GM19351 (cell line): ENCODE data around the gene SDE2.
"Not testable (repeated sequence)": the region's sequence is repeated elsewhere in the genome, so short reads cannot be mapped to it uniquely, and the experiment has no call there.

ENCODE experiments used
- ATAC-seq: cut with Tn5 transposase; IDR thresholded peaks from one replicate; pipeline ENCODE4 v1.9.1; 2021; ENCODE audit warnings: mild to moderate bottlenecking, moderate library complexity; ENCODE audit not compliant: unreplicated experiment

Gene SDE2

DNA sequence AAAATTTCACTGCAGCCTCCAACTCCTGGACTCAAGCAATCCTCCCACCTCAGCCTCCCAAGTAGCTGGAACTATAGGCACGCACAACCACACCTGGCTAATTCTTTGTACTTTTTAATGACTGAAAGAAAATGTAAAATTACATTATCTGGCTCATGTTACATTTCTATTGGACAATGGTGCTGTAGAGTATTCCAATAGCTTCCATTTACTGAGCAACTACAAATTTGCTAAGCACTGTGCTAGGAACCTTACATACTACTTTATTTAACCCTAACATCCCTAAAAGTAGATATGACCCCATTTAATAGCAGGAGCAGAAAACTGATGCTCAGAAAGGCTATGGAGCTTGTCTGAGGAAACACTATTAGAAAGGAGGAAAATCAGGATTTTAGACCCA is 19.7 kb downstream of the SDE2 start:
- no peak for ATAC-seq

DNA sequence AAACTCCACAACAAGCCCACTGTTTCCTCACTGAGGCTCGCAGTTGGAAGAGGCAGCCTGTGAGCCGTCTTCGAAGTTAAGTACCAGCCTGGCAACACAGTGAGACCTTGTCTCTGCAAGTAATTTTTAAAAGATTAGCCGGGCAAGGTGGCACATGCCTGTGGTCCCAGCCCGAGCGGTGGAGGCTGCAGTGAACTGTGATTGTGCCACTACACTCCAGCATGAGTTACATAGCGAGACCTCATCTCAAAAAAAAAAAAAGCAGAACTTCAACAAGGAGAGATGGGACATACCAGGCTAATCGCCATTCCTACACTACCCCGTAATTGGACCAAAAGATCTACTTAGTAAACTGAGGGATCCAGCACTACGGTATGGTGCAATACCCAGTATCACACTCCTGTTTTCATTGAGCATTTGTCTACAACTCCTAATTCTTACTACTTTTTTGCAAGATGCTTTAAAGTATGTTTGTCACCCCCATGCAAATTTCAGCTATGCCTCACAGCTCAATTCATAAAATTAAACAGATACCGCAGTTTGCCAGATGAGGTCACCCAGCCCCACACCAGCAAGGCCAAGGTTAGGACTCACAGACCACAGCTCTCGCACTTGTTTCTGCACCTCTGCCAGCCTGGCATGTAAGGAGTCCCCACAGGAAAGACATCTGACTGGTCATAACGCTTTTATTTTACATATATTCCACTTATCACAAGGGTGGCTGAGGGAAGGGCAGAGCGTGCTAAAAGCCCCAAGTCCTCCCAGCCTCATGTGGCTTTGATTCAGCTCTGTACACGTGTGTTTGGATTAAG is 21.0 kb downstream of the SDE2 start:
- ATAC-seq, result peak; percentile 69

DNA sequence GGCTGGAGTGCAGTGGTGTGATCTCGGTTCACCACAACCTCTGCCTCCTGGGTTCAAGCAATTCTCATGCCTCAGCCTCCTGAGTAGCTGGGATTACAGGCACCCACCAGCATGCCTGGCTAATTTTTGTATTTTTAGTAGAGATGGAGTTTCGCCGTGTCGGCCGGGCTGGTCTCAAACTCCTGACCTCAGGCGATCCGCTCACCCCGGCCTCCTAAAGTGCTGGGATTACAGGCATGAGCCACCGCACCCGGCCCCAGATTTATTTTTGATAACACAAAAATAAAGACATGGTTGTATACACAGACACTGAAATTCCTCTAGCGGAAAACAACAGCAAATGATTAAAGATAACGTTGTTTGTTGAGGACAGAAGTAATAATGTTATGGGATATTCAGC is 24.0 kb downstream of the SDE2 start:
- ATAC-seq, result not testable (repeated sequence)

DNA sequence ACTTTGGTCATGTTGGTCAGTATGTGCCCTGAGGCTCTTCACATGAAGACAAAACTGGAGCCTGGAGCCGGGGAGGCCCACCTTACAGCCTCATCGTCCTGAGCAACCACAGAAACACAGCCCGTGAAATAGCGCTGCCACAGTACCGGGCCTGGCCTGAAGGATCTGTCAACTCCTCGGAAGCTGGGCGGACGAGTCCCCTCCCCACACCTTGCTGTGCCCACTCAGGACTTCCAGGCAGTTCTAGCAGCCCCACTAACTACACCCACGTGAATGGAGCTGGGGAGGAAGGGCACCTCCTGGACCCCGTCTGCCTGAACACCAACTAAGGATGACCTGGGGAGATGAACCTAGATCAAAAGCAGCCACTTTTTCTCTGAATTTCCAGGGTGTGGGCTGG is 24.7 kb downstream of the SDE2 start:
- ATAC-seq, result no peak

DNA sequence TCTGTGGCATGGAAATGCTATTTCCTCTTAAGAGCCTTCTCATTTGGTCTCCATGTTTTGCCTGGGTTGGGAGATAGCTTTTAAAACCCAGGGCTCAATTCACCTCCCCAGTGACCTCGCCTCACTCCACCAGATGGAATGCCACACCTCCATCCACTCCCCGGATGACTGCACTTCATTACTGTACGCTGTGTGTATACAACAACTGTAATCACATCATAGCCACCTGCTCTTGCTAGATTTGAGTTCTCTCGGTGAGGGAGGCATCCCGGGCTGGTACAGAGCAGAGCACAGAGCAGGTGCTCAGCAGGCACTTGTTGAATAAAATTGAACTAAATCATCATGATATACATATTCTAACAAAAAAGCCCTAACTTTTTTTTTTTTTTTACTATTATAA is 26.0 kb downstream of the SDE2 start:
- ATAC-seq, result no peak

DNA sequence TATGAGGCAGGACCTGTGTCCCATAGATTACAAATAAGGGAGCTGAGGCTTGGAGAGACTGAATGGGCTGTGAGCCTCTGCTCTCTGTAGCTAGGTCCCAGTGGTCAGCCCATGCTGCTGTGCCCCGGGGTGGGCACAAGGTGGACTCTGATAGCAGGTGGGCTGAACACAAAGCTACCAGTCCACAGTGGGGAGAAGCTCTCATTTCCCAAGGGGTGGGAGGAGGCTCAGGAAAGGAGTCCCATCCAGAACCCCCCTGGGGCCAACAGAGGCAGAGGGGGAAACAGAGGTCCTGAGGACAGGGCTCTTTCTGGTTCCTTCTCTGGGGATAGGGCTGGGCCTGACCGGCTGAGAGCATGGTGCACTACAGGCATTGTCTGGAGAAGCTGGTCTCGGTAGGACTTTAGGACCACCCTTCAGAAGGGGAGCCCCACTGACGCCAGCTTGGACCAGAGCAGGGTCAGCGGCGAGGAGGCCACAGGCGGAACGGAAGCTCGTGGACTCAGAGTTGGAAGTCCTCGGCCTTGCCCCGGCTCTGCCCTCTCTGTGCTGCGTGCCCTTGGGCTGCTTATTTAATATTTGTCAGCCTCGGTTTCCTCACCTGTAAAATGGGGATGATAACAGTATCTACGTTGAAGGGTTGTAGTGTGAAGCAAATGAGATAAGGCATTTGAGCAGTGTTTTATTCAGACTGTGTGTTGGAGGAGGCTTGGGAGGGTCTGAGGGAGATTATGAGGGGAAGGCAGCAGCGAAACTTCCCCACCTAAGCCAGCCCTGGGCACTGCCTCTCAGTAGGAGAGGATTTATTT is 26.6 kb downstream of the SDE2 start:
- no peak for ATAC-seq

DNA sequence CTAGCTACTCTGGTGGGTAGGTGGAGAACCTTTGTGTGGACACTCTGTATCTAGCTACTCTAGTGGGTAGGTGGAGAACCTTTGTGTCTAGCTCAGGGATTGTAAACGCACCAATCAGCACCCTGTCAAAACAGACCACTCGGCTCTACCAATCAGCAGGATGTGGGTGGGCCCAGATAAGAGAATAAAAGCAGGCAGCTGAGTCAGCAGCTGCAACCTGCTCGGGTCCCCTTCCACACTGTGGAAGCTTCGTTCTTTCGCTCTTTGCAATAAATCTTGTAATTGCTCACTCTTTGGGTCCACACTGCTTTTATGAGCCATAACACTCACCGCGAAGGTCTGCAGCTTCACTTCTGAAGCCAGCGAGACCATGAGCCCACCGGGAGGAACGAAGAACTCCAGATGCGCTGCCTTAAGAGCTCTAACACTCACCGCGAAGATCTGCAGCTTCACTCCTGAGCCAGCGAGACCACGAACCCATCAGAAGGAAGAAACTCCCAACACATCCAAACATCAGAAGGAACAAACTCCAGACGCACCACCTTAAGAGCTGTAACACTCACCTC is 28.5 kb downstream of the SDE2 start:
- ATAC-seq, result not testable (repeated sequence)

DNA sequence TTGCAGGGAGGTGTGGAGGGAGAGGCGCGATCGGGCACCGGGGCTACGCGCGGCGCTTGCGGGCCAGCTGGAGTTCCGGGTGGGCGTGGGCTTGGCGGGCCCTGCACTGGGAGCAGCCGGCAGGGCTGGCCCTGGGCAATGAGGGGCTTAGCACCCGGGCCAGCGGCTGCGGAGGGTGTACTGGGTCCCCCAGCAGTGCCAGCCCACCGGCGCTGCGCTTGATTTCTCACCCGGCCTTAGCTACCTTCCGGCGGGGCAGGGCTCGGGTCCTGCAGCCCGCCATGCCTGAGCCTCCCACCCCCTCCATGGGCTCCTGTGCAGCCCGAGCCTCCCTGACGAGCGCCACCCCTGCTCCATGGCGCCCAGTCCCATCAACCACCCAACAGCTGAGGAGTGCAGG is 29.4 kb downstream of the SDE2 start:
- not testable (repeated sequence) for ATAC-seq

DNA sequence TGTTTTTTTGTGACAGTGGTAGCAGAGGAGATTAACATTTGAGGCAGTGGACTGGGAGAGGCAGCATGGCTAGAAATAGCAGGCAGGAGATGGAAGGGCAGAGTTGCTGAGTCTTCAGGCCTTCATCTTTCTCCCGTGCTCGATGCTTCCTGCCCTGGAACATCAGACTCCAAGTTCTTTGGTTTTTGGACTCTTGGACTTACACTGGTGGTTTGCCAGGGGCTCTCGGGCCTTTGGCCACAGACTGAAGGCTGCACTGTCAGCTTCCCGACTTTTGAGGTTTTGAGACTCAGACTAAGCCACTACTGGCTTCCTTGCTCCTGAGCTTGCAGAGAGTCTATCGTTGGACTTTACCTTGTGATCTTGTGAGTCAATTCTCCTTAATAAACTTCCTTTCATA is 33.9 kb downstream of the SDE2 start:
- no peak for ATAC-seq

DNA sequence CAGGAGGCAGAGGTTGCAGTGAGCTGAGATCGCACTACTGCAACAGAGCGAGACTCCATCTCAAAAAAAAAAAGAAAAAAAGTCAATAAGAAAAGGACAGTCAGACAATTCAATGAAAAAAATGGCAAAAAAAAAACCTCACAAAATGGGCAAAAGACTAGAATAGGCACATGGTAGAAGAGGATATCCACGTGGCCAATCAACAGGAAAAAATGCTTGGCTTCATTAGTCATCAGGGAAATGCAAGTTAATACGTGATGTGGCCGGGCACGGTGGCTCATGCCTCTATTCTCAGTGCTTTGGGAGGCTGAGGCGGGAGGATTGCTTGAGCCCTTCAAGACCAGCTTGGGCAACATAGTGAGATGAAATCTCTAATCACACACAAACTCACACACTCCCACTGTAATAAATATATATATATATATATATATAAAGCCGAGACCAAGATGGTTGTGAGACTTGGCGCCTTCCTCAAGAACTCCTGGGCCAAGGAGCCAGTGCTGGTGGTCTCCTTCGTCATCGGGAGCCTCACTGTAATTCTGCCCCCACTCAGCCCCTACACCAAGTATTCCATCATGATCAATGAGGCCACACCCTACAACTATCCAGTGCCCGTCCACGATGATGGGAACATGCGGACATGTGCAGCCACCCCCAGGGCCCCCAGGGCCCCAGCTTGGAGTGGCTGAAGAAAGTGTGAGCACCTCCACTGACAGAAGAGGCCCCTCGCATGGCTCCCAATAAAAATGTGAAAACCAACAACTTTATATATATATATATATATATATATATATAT is 35.2 kb downstream of the SDE2 start:
- no peak for ATAC-seq

DNA sequence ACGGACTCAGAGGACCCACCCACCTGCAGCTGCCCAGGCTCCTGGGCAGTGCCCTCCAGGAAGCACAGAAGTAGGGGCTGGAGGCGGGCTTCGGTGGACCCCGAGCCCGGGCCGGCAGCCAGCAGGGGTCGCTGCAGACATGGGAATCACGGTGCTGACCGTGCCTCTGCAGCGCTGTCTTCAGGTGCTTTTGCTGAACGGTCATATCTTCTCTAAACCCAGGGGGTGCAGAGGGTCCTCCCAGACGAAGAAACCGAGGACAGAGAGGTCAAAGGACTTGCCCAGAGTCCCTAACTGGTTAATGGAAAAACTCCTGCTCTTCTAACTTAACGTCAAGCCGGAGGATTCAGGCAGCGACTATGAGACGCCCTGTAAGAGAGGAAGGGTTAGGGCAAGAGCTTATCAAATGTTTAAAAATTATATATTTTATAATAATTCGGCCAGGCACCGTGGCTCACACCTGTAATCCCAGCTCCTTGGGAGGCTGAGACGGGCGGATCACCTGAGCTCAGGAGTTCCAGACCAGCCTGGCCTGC is 36.6 kb downstream of the SDE2 start:
- ATAC-seq, result peak; percentile 97

DNA sequence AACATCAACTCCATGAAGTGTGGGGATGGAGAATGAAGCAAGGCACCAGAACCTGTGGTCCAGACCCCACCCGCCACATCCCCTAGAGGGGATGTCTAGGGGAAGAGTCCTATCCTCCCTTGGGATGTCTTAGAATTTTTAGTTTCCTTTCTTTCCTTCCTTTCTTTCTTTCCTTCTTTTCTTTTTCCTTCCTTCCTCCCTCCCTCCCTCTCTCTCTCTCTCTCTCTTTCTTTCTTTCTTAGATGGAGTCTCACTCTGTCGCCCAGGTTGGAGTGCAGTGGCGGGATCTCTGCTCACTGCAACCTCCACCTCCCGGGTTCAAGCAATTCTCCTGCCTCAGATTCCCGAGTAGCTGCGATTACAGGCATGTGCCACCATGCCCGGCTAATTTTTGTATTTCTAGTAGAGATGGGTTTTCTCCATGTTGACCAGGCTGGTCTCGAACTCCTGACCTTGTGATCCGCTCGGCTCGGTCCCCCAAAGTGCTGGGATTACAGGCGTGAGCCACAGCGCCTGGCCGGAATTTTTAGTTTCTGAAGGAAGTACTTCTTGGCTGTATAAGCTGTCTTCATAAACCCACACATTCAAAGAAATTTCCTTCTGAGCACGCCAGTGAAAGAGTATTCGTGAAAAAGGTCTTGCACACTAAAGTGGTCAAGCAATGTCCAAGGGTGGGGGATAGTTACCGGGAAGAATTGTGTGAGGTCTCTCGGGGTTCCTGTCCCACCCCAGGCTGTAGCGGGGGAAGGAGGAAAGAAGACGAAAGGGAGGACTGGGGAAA is 37.3 kb downstream of the SDE2 start:
- ATAC-seq, result no peak

DNA sequence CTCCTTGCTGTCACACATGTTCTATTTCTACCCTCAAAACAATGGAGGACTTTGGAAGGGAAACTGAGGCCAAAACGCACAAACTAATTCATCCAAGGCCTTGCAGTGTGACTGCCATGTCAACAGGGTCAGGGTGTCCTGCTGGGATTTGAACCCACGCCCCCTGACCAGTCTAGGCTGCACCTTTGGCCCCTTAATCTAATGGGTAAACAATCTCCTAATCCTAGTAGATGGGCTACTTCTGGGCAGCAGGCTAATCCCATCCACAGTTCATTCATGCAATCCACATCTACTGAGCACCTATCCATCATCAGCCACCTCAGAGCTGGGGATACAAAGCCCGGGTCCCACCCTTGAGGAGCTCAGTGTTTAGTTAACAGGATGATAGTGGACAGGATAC is 41.1 kb downstream of the SDE2 start:
- ATAC-seq, result no peak

DNA sequence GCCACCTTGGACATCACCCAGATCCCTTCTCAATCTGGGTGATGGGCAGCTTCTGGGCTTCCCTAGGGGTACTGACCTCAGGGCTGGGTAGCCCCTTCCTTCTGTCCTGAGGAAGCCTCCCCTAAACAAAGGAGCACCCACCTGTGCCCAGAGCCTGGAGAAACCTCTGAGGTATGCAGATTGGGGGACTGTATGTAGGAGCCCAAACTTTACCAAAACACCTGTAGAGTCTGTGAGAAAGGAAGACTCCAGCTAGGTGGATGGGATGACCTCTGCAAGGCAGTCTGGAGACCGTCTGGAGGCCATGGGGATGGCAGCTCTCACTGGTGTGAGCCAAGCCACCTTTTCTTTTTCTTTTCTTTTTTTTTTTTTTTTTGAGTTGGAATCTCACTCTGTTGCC is 44.4 kb downstream of the SDE2 start:
- no peak for ATAC-seq

DNA sequence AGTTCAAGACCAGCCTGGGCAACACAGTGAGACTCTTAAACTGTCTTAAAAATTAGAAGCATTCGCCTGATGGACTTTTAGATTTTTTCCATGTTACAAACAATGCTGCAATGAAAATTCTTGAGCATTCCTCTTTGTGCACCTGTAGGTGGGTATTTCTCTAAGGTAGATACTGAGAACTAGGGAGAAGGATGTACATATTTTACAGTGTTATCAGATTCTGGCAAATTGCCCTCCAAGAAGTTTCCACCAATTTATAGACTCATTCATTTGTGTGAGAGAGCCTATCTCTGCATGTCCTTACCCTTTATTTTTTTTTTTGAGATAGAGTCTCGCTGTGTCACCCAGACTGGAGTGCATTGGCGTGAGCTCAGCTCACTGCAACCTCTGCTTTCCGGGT is 45.8 kb downstream of the SDE2 start:
- ATAC-seq, result no peak

DNA sequence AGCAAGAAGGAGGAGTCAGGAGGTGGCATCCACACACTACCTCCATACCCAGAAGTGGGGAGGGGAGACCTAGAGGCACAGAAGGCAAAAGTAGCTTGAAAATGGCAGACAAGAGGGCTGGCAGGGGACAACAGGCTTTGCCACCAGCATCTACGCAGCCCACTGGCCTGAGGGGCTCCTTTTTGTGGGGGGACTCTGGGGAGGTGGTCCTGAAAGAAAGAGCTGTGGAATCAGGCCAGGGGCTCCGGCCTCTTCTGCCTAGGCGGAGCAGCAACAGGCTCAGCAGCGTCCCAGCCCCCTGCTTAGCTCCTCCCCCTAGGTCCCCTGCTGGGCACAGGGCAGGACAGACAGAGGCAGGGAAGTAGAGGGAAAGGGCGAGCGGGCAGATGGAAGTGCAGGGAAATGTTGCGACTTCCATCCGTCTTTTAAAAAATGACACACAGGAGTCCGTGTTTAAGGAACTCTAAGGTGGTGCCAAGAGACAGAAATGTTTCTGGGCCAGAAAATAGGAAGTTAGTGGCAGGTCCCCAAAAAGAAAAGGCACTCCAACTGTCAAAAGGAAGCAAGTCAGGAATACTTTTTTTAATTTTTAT is 48.1 kb downstream of the SDE2 start:
- no peak for ATAC-seq

DNA sequence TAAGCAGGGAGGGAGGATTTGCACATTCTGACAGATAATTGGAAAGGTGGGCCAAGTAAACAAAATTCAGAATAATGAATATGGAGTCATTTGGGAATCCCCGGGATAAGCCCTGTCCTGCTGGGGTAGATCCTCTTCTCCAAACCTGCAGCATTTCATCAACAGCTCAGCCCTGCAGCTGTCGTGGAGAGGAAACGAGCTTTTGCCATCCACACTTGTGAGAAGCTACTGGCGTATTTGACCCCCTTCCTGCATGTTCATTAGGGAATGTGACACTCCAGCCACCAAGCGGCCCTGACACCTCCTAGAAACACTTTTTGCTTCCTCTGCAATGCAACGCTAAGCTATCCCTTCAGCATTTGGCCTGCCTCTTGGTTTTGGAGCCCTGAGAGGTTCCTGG is 50.1 kb downstream of the SDE2 start:
- ATAC-seq, result no peak

DNA sequence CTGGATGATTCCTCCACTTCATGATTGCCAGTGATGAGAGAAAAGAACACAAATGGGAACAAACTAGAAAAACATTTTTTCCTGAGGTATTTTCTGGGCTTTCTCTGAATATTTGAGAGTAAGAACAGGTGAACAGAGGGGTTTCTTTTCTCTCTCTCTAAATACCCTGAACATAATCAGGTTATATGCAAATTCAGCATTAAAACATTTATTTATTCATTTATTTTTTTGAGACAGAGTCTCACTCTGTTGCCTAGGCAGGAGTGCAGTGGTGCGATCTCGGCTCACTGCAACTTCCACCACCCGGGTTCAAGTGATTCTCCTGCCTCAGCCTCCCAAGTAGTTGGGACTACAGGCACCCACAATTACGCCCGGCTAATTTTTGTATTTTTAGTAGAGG is 52.3 kb downstream of the SDE2 start:
- no peak for ATAC-seq

DNA sequence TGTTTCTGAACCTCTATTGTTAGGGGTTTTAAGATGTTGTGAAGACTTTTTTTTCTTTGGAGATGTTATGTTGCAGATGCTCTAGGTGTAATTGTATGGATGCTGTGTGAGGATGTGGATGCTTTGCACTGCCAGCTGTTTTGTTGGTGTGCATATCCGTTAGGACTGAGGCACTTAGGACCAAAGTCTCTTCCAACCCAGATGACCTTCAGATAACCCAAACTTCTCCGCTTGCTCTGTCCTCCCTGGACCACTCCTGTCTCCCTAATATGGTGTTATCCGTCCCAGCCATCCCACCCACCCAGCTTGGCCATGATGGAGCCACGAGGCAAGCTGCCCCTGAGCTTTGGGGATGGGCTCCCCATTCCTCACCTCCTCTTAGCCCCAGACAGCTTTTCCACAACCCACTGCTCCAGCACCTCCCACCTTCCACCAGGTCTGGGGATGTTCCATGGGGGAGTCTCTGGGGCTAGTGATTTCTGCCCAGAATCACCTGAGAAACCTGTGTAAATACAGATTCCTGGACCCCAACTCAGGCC is 53.0 kb downstream of the SDE2 start:
- ATAC-seq, result no peak
